Measurements from ENCODE around the gene POP7.

The POP7 gene

DNA sequence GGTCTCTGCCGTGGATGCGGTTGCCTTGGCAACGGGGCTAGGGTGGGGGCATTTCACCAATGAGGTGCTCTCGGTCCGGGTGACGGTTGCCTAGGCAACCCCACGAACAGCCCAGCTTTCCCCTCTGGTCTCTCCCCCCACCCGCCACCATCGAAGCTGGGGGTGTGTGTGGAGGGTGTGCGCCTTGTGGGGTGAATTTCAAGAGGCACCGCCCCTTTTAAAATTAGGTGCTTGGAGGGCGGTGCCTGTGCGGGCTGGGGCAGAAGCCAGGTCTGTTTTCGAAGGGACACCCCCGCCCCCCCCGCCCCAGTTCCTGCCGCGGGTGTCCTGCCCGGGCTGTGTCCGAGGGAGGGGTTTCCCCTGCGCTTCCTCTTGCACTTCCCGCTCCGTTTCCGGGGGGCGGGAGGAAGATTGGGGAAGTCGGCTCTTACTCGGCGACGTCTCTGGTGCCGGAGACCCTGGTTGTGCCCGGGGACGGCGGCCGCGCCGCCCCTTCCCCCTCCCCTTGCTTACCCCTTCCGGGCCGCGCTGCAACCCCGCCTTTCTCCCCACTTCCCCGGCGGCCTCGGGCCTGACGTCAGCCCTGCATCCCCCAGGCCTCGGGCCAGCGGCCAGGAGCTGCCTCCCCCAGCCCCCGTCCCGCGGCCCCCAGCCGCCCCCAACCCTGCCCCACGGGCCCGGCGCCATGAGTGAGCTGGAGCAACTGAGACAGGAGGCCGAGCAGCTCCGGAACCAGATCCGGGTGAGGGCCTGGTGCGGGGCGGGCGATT is 30.2 kb upstream of the POP7 start:
- in situ Hi-C loops (cut with MboI; ENCODE audit: low pct_unique_long_range_greater_than_20kb, low sequenced_read_pairs, unreplicated experiment): no loop called here
- DNase-seq (ENCODE audit: low spot score): peak; percentile 89
- TF ChIP-seq, protein P1, sequence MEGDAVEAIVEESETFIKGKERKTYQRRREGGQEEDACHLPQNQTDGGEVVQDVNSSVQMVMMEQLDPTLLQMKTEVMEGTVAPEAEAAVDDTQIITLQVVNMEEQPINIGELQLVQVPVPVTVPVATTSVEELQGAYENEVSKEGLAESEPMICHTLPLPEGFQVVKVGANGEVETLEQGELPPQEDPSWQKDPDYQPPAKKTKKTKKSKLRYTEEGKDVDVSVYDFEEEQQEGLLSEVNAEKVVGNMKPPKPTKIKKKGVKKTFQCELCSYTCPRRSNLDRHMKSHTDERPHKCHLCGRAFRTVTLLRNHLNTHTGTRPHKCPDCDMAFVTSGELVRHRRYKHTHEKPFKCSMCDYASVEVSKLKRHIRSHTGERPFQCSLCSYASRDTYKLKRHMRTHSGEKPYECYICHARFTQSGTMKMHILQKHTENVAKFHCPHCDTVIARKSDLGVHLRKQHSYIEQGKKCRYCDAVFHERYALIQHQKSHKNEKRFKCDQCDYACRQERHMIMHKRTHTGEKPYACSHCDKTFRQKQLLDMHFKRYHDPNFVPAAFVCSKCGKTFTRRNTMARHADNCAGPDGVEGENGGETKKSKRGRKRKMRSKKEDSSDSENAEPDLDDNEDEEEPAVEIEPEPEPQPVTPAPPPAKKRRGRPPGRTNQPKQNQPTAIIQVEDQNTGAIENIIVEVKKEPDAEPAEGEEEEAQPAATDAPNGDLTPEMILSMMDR (IDR thresholded peaks at IDR 0.05; ENCODE audit: extremely low read depth, insufficient read depth, missing control alignments): no peak

DNA sequence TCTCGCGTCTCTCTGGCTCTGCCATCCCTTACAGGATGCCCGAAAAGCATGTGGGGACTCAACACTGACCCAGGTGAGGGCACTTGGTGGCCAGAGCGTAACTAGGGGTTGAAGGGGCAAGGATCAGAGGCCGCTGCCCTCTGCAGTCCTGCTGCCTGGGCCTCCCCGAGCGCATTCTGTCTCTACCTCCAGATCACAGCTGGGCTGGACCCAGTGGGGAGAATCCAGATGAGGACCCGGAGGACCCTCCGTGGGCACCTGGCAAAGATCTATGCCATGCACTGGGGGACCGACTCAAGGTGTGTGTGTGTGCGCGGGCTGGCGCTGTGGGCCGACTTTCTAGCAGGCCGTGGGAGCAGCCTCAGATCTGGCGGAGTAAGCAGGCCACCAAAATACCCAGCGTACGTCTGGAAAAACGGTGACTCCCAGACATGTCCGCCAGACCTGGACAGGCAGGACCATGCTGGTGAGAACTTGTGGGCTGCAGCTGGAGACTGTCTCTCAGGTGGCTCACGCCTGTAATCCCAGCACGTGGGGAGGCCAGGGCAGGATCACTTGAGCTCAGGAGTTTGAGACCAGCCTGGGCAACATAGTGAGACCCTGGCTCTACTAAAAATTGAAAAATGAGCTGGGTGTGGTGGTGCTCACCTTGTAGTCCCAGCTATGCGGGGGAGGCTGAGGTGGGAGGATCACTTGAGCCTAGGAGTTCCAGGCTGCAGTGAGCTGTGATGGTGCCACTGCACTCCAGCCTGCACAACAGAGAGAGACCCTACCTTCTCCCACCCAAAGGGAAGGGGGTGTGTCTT is 29.2 kb upstream of the POP7 start:
- no peak for DNase-seq (ENCODE audit: low spot score)
- TF ChIP-seq, protein P1 (IDR thresholded peaks at IDR 0.05; ENCODE audit: extremely low read depth, insufficient read depth, missing control alignments): no peak
- in situ Hi-C loops (cut with MboI; ENCODE audit: low pct_unique_long_range_greater_than_20kb, low sequenced_read_pairs, unreplicated experiment): no loop called here

DNA sequence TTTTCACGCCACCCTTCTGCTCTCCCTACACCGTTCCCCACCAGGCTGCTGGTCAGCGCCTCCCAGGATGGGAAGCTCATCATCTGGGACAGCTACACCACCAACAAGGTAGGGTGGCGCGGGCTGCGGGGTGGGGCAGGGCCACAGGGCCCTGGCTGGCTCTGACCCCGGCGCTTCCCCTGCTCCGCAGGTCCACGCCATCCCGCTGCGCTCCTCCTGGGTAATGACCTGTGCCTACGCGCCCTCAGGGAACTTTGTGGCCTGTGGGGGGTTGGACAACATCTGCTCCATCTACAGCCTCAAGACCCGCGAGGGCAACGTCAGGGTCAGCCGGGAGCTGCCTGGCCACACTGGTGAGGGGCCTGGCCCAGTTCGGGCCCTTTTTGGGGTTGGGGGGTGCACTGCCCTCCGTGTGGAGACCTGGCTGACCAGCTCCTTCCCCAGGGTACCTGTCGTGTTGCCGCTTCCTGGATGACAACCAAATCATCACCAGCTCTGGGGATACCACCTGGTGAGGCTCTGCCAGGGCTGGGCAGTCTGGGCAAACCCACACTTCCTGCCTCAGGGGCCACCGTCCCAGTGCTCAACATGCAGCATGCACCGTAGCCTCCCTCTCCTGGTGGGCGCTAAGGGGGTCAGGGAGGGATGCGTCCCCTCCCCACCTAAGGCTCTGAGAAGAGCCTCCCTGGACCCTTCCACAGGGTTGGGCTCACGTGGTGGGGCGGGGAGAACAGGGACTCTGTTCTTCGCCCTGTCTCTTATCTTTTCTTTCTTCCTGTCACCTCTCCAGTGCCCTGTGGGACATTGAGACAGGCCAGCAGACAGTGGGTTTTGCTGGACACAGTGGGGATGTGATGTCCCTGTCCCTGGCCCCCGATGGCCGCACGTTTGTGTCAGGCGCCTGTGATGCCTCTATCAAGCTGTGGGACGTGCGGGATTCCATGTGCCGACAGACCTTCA is 28.3 kb upstream of the POP7 start:
- in situ Hi-C loops (cut with MboI; ENCODE audit: low pct_unique_long_range_greater_than_20kb, low sequenced_read_pairs, unreplicated experiment): no loop called here
- TF ChIP-seq, protein P1 (IDR thresholded peaks at IDR 0.05; ENCODE audit: extremely low read depth, insufficient read depth, missing control alignments): no peak
- DNase-seq (ENCODE audit: low spot score): peak; percentile 21

DNA sequence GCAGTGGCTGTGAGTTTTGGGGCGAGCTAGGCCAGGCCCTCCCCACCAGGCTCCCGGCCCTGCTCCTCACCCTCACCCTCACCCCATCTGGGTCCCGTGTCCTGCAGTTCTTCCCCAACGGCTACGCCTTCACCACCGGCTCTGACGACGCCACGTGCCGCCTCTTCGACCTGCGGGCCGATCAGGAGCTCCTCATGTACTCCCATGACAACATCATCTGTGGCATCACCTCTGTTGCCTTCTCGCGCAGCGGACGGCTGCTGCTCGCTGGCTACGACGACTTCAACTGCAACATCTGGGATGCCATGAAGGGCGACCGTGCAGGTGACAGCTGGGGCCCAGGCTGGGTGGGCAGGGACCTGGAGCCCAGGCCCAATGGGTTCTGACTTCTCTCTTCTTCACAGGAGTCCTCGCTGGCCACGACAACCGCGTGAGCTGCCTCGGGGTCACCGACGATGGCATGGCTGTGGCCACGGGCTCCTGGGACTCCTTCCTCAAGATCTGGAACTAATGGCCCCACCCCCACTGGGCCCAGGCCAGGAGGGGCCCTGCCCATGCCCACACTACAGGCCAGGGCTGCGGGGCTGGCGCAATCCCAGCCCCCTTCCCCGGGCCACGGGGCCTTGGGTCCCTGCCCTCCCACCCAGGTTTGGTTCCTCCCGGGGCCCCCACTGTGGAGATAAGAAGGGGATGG is 27.5 kb upstream of the POP7 start:
- TF ChIP-seq, protein P1 (IDR thresholded peaks at IDR 0.05; ENCODE audit: extremely low read depth, insufficient read depth, missing control alignments): no peak
- in situ Hi-C loops (cut with MboI; ENCODE audit: low pct_unique_long_range_greater_than_20kb, low sequenced_read_pairs, unreplicated experiment): no loop called here
- peak; percentile 28 for DNase-seq (ENCODE audit: low spot score)

DNA sequence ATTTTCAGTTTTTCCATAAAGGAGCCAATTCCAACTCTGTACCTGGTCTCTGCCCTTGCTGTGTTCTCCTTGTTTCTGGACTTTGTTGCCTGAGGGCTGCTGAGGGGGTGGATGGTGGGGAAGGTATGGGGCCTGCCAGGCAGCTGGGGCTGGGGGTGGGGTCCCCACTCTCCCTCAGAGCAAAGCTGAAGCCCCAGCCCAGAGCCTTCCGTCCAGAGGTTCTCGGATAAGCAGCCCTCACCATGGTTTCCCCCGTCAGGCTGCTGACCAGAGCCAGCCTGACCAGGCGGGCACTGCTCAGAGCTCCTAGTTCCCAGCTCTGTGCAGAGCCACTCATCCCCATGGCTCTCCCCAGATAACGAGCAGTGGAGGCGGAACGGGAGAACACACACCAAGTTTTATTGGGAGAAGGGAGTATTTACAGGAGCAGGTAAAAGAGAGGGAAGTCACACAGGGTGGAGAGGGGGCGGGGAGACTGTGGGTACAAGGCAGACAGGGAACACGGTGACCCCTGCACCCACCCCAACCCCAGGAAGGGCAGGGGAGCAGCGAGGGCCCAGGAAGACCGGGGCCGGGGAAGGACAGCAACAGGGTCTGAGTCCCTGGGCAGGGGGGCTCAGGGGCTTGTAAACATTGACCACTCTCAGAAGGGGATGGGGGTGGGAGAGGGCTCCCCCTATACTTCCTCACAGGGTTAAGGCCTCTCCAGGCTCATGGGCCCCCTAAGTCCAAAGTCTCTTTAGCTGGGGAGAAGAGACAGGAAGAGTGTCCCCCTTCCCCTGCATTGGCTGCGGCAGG is 26.6 kb upstream of the POP7 start:
- in situ Hi-C loops (cut with MboI; ENCODE audit: low pct_unique_long_range_greater_than_20kb, low sequenced_read_pairs, unreplicated experiment): no loop called here
- TF ChIP-seq, protein P1 (IDR thresholded peaks at IDR 0.05; ENCODE audit: extremely low read depth, insufficient read depth, missing control alignments): no peak
- peak; percentile 27 for DNase-seq (ENCODE audit: low spot score)

All from GM13977 (cell line).